Astrocyte of the hippocampus (primary cell): ENCODE data around the gene MCAM.
A peak's percentile ranks its signal among the peaks of the same experiment; 100 is the strongest.

ENCODE experiments used
- DNase-seq: peaks from one replicate; pipeline ENCODE4 v3.0.0; 2011; ENCODE audit warnings: low read depth, low spot score

MCAM gene

GRCh38 chr11:119263352-119263940 lies 53.5 kb downstream of the MCAM start:
- no peak for DNase-seq

GRCh38 chr11:119262668-119263351 lies 54.1 kb downstream of the MCAM start:
- DNase-seq, result peak; percentile 4

- DNase-seq, result no peak
These were observed 57.9 kb downstream of the MCAM start for GRCh38 chr11:119258983-119259382.
